H9 (cell line): Measurements from ENCODE around the gene PHACTR1. TPM values are rescaled to one million over a fixed set of nuclear protein-coding genes. Genes with fewer than 3 reads are reported as not detected.

Source experiments
- DNase-seq: peaks from one replicate; pipeline ENCODE4 v3.0.0-alpha.2; 2017
- H2AFZ ChIP-seq: one replicate; pipeline ENCODE4 v1.6.1; 2013; ENCODE audit warnings: mild to moderate bottlenecking, low read length, control low read depth, moderate library complexity
- H2AK5ac ChIP-seq: 2 replicates; pipeline ENCODE4 v1.6.1; 2013; ENCODE audit warnings: low read length, control low read depth, mixed read lengths; ENCODE audit not compliant: insufficient read length
- H2BK120ac ChIP-seq: one replicate; pipeline ENCODE4 v1.6.1; 2013; ENCODE audit warnings: low read depth, mild to moderate bottlenecking, low read length, control low read depth, inconsistent platforms; ENCODE audit not compliant: poor library complexity, severe bottlenecking
- H2BK12ac ChIP-seq: 2 replicates; pipeline ENCODE4 v1.6.1; 2013; ENCODE audit warnings: low read length, control low read depth, mixed read lengths, low read depth; ENCODE audit not compliant: insufficient read length
- H2BK15ac ChIP-seq: 2 replicates; pipeline ENCODE4 v1.6.1; 2013; ENCODE audit warnings: low read depth, low read length, control low read depth
- H2BK20ac ChIP-seq: one replicate; pipeline ENCODE4 v1.6.1; 2013; ENCODE audit warnings: low read depth, mild to moderate bottlenecking, low read length, control low read depth, inconsistent platforms; ENCODE audit not compliant: poor library complexity, severe bottlenecking
- H2BK5ac ChIP-seq: 2 replicates; pipeline ENCODE4 v1.6.1; 2013; ENCODE audit warnings: low read length, control low read depth, mixed read lengths; ENCODE audit not compliant: insufficient read length
- H3K14ac ChIP-seq: 2 replicates; pipeline ENCODE4 v1.6.1; 2013; ENCODE audit warnings: low read length, control low read depth; ENCODE audit not compliant: insufficient read depth
- H3K18ac ChIP-seq: 2 replicates; pipeline ENCODE4 v1.6.1; 2013; ENCODE audit warnings: low read depth, mild to moderate bottlenecking, mixed read lengths, low read length, control low read depth; ENCODE audit not compliant: insufficient read length
- H3K23ac ChIP-seq: 2 replicates; pipeline ENCODE4 v1.6.1; 2013; ENCODE audit warnings: low read length, control low read depth, mixed read lengths, low read depth; ENCODE audit not compliant: insufficient read length
- H3K23me2 ChIP-seq: 2 replicates; pipeline ENCODE4 v1.6.1; 2013; ENCODE audit warnings: low read depth, mild to moderate bottlenecking, mixed read lengths, low read length, control low read depth; ENCODE audit not compliant: insufficient read length, poor library complexity, severe bottlenecking
- H3K27ac ChIP-seq: 2 replicates; pipeline ENCODE4 v1.5.1; 2013; ENCODE audit warnings: low read length, control low read depth, mixed read lengths, low read depth; ENCODE audit not compliant: insufficient read length
- H3K27me3 ChIP-seq: 2 replicates; pipeline ENCODE4 v1.6.1; 2013; ENCODE audit warnings: low read length, control low read depth, inconsistent platforms; ENCODE audit not compliant: insufficient read depth
- H3K4ac ChIP-seq: 2 replicates; pipeline ENCODE4 v1.6.1; 2013; ENCODE audit warnings: low read depth, mild to moderate bottlenecking, control low read depth, inconsistent platforms, low read length, moderate library complexity
- H3K4me1 ChIP-seq: 2 replicates; pipeline ENCODE4 v1.6.1; 2013; ENCODE audit warnings: low read length, control low read depth, inconsistent platforms; ENCODE audit not compliant: insufficient read depth
- H3K4me2 ChIP-seq: 2 replicates; pipeline ENCODE4 v1.6.1; 2013; ENCODE audit warnings: low read length, control low read depth, mixed read lengths; ENCODE audit not compliant: insufficient read length, insufficient read depth
- H3K56ac ChIP-seq: 2 replicates; pipeline ENCODE4 v1.6.1; 2013; ENCODE audit warnings: low read depth, mild to moderate bottlenecking, mixed read lengths, low read length, control low read depth; ENCODE audit not compliant: insufficient read length
- H3K79me1 ChIP-seq: 2 replicates; pipeline ENCODE4 v1.6.1; 2013; ENCODE audit warnings: low read depth, mild to moderate bottlenecking, moderate library complexity, low read length, control low read depth, inconsistent platforms; ENCODE audit not compliant: insufficient read depth, poor library complexity, severe bottlenecking
- H3K79me2 ChIP-seq: 2 replicates; pipeline ENCODE4 v1.6.1; 2013; ENCODE audit warnings: low read length, control low read depth, inconsistent platforms; ENCODE audit not compliant: insufficient read depth
- H3K9ac ChIP-seq: 2 replicates; pipeline ENCODE4 v1.6.1; 2013; ENCODE audit warnings: low read length, control low read depth, mixed read lengths; ENCODE audit not compliant: insufficient read length; ENCODE audit errors: extremely low read depth
- H3K9me3 ChIP-seq: one replicate; pipeline ENCODE4 v1.6.1; 2013; ENCODE audit warnings: low read depth, low read length, inconsistent platforms; ENCODE audit not compliant: control insufficient read depth
- H3T11ph ChIP-seq: one replicate; pipeline ENCODE4 v1.6.1; 2013; ENCODE audit warnings: mild to moderate bottlenecking, low read length, control low read depth, inconsistent platforms
- H4K20me1 ChIP-seq: one replicate; pipeline ENCODE4 v1.6.1; 2013; ENCODE audit not compliant: control insufficient read depth, insufficient read length, insufficient read depth
- H4K5ac ChIP-seq: 2 replicates; pipeline ENCODE4 v1.6.1; 2013; ENCODE audit warnings: low read depth, mild to moderate bottlenecking, mixed read lengths, low read length, control low read depth; ENCODE audit not compliant: insufficient read length
- H4K8ac ChIP-seq: replicated peaks from 2 replicates; pipeline ENCODE4 v1.6.1; 2013; ENCODE audit warnings: low read length, control low read depth, mixed read lengths, low read depth; ENCODE audit not compliant: insufficient read length
- H4K91ac ChIP-seq: 2 replicates; pipeline ENCODE4 v1.6.1; 2013; ENCODE audit warnings: low read depth, mild to moderate bottlenecking, moderate library complexity, mixed read lengths, low read length, control low read depth; ENCODE audit not compliant: insufficient read length
- H3K27ac Mint-ChIP-seq, 3 experiments: 2 replicates in 2 of 3; 3 replicates in 1 of 3; pipeline ENCODE4 v1.8.0; 2020 to 2021; ENCODE audit warnings: mixed read lengths in 3 of 3, mild to moderate bottlenecking in 1 of 3, moderate library complexity in 1 of 3
- H3K27me3 Mint-ChIP-seq: 2 replicates; pipeline ENCODE4 v1.8.0; 2021; ENCODE audit warnings: low read depth, mild to moderate bottlenecking, moderate library complexity, mixed read lengths
- H3K36me3 Mint-ChIP-seq, 3 experiments: 2 replicates in 2 of 3; 3 replicates in 1 of 3; pipeline ENCODE4 v1.8.0; 2020 to 2021; ENCODE audit warnings: low read depth in 3 of 3, mixed read lengths in 3 of 3; ENCODE audit not compliant: insufficient read depth in 1 of 3
- H3K4me1 Mint-ChIP-seq, 2 experiments: 2 replicates each; pipeline ENCODE4 v1.8.0; 2020; ENCODE audit warnings: mixed read lengths in 2 of 2
- H3K4me3 Mint-ChIP-seq, 2 experiments: 2 replicates in 1 of 2; 3 replicates in 1 of 2; pipeline ENCODE4 v1.8.0; 2020 to 2021; ENCODE audit warnings: mild to moderate bottlenecking in 2 of 2, mixed read lengths in 2 of 2, moderate library complexity in 1 of 2
- H3K9me3 Mint-ChIP-seq, 2 experiments: 2 replicates in 1 of 2; 3 replicates in 1 of 2; pipeline ENCODE4 v1.8.0; 2020; ENCODE audit warnings: mild to moderate bottlenecking in 2 of 2, mixed read lengths in 2 of 2, moderate library complexity in 1 of 2
- WGBS: extraction: QIAGEN DNeasy Blood & Tissue Kit; methylation state at CpG from one replicate; pipeline ENCODE4 v1.1.7; 2013; ENCODE audit warnings: missing lambda C conversion rate, low lambda C conversion rate, mixed read lengths; ENCODE audit not compliant: insufficient read length; ENCODE audit errors: extremely low coverage; 5-methylcytosine and 5-hydroxymethylcytosine counted together
- total RNA-seq: library from RNA; stranded (reverse); gene quantifications from 2 replicates; pipeline ENCODE4 v1.2.1, GENCODE V29; 2021
- TF ChIP-seq, protein P1 (sequence below): fragments of 200-600 bp; sonication (generic); conservative IDR thresholded peaks from 3 replicates; pipeline ENCODE4 v1.8.0; 2021; ENCODE audit warnings: antibody characterized with exemption, mild to moderate bottlenecking

The PHACTR1 gene
- total RNA-seq, 1 experiment from 2014 or later: 15.9 TPM

DNA sequence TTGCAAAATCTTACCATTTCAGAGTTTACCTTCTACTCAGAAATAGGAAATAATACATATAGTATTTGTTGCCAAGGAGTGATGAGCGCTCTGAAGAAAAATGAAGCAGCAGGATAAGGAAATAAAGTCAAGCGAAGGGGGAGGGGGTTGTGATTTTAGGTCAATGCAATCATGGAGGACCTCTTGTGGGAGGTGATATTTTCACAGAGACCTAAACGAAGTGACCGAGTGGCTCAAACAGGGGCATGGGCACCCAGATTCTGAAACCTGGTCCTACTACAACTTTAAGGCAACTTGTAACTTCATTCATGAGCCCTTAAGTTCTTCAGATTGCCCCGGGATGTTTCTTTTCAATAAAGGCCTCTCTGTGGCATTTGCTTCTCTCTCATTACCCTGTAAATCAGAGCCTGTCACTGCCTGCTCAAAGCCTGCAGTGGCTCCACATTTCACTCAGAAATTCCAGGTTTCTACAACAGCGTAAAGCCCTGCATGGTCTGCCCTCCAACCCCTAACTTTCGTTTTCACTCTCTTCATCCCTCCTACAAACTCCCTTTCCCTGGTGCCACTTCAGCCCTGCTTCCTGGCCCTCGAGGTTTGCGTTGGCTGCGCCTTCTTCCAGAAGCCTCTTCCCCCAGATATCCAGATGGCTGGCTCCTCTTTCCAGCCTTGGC, 449.1 kb downstream of the PHACTR1 start:
- no peaks in the 10 kb centered on the region for H3K9me3 Mint-ChIP-seq
- Histone ChIP-seq H3K79me1 (no peaks in the 10 kb centered on the region), H3K9me3 (no peaks in the 10 kb centered on the region), H2BK5ac (no peak overlapping the region), H2AFZ (no peak overlapping the region), H3K27ac (no peak overlapping the region), H3K4me2 (no peak overlapping the region), H3K56ac (no peak overlapping the region), H2BK20ac (no peak overlapping the region), H3K23ac (no peak overlapping the region), H2BK12ac (no peak overlapping the region), H3K4me1 (no peaks in the 10 kb centered on the region), H4K20me1 (no peaks in the 10 kb centered on the region), H3K14ac (no peak overlapping the region), H2BK15ac (no peak overlapping the region), H3T11ph (no peak overlapping the region), H3K23me2 (no peaks in the 10 kb centered on the region), H3K27me3 (no peaks in the 10 kb centered on the region), H2BK120ac (no peak overlapping the region), H3K18ac (no peak overlapping the region), H3K79me2 (no peaks in the 10 kb centered on the region), H3K4ac (no peak overlapping the region), H2AK5ac (no peak overlapping the region), H4K8ac (no peak overlapping the region), H3K9ac (no peak overlapping the region), H4K5ac (no peak overlapping the region), H4K91ac (no peak overlapping the region)
- H3K27ac Mint-ChIP-seq: peak overlapping the region in 1 of 3 experiments; percentile 41; a peak in 1 of 7 replicates
- TF ChIP-seq, protein P1, sequence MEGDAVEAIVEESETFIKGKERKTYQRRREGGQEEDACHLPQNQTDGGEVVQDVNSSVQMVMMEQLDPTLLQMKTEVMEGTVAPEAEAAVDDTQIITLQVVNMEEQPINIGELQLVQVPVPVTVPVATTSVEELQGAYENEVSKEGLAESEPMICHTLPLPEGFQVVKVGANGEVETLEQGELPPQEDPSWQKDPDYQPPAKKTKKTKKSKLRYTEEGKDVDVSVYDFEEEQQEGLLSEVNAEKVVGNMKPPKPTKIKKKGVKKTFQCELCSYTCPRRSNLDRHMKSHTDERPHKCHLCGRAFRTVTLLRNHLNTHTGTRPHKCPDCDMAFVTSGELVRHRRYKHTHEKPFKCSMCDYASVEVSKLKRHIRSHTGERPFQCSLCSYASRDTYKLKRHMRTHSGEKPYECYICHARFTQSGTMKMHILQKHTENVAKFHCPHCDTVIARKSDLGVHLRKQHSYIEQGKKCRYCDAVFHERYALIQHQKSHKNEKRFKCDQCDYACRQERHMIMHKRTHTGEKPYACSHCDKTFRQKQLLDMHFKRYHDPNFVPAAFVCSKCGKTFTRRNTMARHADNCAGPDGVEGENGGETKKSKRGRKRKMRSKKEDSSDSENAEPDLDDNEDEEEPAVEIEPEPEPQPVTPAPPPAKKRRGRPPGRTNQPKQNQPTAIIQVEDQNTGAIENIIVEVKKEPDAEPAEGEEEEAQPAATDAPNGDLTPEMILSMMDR: no peak
- no peak for DNase-seq
- peaks cover 2% of the 10 kb centered on the region; the same call in 1 of the 2 replicates for H3K27me3 Mint-ChIP-seq
- no peak overlapping the region for H3K4me3 Mint-ChIP-seq
- H3K4me1 Mint-ChIP-seq: peaks cover 6 to 9% of the 10 kb centered on the region in 2 experiments
- no peaks in the 10 kb centered on the region for H3K36me3 Mint-ChIP-seq
- no CpG with 5 or more reads among the region's 10 CpGs for WGBS
